Measurements from ENCODE around the gene MYCBP2. TPM values are rescaled to one million over a fixed set of nuclear protein-coding genes. Genes with fewer than 3 reads are reported as not detected.

The MYCBP2 gene
- total and polyA plus RNA-seq, 9 donors: 45.6 to 145 (median 100) TPM

DNA sequence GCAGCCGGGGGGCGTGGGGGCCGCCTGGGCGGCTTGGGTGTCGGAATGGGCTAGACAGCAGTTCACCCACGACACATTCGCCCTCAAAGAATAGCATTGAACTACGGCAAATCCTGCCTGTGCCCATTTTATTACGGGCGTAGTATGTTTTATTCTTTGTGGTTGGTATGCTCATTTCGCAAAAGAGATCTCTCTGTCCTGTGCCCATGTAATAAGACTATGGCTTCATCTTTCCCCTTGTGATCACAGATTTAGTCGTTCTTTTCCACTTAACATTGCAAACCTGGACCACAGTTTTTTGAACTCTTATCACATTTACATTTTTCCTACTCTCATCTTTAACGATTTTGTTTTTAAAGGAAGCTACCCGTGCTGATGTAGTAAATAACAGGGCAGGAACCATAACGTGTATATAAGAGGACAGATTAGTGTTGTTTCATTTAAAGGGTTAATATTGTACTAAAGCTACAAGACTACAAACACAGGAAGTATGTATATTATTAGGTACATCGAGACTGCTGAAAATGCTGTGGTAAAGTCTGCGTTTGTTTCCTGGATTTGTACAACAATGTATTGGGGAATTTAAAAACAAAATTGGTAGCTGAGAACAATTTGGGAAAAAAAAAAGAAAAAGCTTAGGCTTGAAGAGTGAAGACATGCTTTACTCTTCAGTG is 3.2 kb upstream of the MYCBP2 start:
- intact Hi-C loops (cut with DNase I): loop anchor here in 1 of 4 donors (10.0 kb wide), 1 partner anchor 305 kb away; the partner anchor contains the start of gene FBXL3

DNA sequence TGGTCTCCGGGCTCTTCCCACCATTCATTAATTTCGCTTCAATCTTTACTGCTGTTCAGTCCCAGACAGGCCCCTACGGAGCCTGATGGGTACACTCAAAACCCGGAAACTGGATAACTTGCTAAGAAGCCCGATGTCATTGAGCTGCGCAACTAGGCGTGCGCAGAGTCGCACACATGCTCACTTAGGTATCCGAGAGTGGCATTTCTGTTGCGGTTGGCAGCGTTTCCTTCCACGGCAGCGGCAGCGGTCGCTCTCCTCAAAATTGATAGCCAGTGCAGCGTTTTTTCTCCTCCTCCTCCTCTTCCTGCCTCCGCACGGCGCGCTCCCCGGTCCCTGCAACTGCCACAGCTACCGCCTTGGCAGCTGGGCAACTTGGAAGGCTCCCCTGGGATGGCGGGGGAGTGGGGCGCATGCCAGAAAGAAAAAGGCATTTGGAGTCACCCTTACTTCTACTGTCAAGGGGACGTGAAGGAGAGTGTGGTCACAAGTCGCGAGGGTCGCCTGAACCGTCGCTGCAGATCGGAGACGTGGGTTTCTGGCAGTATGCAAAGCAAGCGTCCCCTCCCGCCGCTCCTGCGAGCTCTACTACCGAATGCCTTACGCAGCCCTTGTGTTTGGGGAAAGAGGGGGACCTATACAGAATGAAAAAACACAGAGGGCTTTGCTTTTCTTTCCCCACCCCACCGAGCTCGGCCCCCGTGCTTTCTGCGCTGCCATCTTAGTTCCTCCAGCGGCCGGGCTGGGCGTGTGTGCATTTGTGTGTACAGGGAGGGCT is 2.4 kb upstream of the MYCBP2 start:
- TF ChIP-seq EP300 (IDR thresholded peaks at IDR 0.05): no peak
- peak; percentile 46 for TF ChIP-seq POLR2A (IDR thresholded peaks at IDR 0.05)
- peaks cover 1% of the 10 kb centered on the region for H3K4me1 ChIP-seq (ENCODE audit: insufficient read depth)
- peak; percentile 64 to 78 (median 76) for DNase-seq
- intact Hi-C loops (cut with DNase I): loop anchor here in 1 of 4 donors (10.0 kb wide), 1 partner anchor 305 kb away; the partner anchor contains the start of gene FBXL3
- H3K36me3 ChIP-seq: no peaks in the 10 kb centered on the region
- H3K4me3 ChIP-seq: peak overlapping the region; percentile 77
- peak overlapping the region; percentile 72 to 79 for H3K27ac ChIP-seq
- no peaks in the 10 kb centered on the region for H3K27me3 ChIP-seq
- H3K9me3 ChIP-seq: no peaks in the 10 kb centered on the region
- 0 to 1% (median 0%) methylated on average over 46 of the region's 46 CpGs for WGBS, 3 donors

More for the DNA sequence above, 3.2 kb upstream of the MYCBP2 start:
- WGBS, 3 donors: 0 to 2% (median 1%) methylated on average over 17 of the region's 17 CpGs
- H3K4me1 ChIP-seq (ENCODE audit: insufficient read depth): peaks cover 1% of the 10 kb centered on the region
- no peaks in the 10 kb centered on the region for H3K27me3 ChIP-seq
- no peak for TF ChIP-seq CTCF (IDR thresholded peaks at IDR 0.05)
- no peak for TF ChIP-seq EP300 (IDR thresholded peaks at IDR 0.05)
- TF ChIP-seq POLR2A (IDR thresholded peaks at IDR 0.05): no peak
- peak overlapping the region; percentile 77 for H3K4me3 ChIP-seq
- DNase-seq: no peak
- no peaks in the 10 kb centered on the region for H3K9me3 ChIP-seq
- no peaks in the 10 kb centered on the region for H3K36me3 ChIP-seq
- H3K27ac ChIP-seq: peak overlapping the region; percentile 72 to 79

- DNase-seq: no peak
- Histone ChIP-seq H3K4me1 (ENCODE audit: insufficient read depth) (peaks cover 1% of the 10 kb centered on the region), H3K36me3 (no peaks in the 10 kb centered on the region), H3K27ac (peak overlapping the region; percentile 72 to 79), H3K9me3 (no peaks in the 10 kb centered on the region), H3K27me3 (no peaks in the 10 kb centered on the region), H3K4me3 (peak overlapping the region; percentile 77)
- WGBS, 3 donors: 3 to 5% (median 4%) methylated on average over 4 of the region's 4 CpGs
- no peak for TF ChIP-seq EP300 (IDR thresholded peaks at IDR 0.05)
- no peak for TF ChIP-seq POLR2A (IDR thresholded peaks at IDR 0.05)
- no peak for TF ChIP-seq CTCF (IDR thresholded peaks at IDR 0.05)
- intact Hi-C loops (cut with DNase I): loop anchor here in 1 of 4 donors (10.0 kb wide), 1 partner anchor 304 kb away; the partner anchor contains the start of gene FBXL3
Measured at GRCh38 chr13:77328819-77329132, 1.9 kb upstream of the MYCBP2 start.

DNA sequence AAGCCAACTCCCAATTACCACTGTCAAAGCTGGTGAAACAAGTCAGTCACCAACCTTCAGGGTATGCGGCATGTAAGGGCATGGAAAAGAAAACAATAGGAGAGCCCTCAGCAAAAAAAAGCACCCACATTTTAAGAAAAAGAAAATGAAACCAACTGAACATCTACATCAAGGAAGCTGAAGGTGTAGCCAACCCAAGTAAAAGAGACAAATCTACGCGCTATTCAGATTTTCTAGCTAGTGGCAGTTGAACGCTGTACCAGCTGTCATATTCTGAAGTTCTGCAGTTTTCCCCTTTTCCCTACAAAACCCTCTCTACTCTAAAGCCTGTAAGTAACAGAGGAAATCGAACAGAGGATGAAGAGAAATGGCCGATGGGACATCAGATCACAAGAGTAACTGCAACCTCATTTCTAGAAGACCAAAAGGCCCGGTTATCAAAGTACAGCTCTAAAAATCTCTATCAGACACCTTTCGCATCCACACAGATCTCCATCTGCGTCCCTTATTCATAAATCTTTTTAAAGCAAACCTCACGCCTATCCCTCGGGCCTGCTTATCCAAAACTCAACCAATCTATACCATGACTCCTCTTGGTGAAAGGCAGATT is 1.4 kb downstream of the MYCBP2 start:
- Histone ChIP-seq H3K27me3 (no peaks in the 10 kb centered on the region), H3K9me3 (no peaks in the 10 kb centered on the region), H3K27ac (peak overlapping the region in 1 of 2 donors; percentile 41), H3K36me3 (no peaks in the 10 kb centered on the region), H3K4me1 (ENCODE audit: insufficient read depth) (peaks cover 12% of the 10 kb centered on the region), H3K4me3 (peak overlapping the region; percentile 97)
- TF ChIP-seq EP300 (IDR thresholded peaks at IDR 0.05): no peak
- TF ChIP-seq POLR2A (IDR thresholded peaks at IDR 0.05): no peak
- TF ChIP-seq CTCF (IDR thresholded peaks at IDR 0.05): no peak
- intact Hi-C loops (cut with DNase I): loop anchor here in 1 of 4 donors (10.0 kb wide), 1 partner anchor 301 kb away; the partner anchor contains the start of gene FBXL3
- DNase-seq: no peak
- WGBS, 3 donors: 2 to 6% (median 2%) methylated on average over 11 of the region's 11 CpGs
